Tibial nerve (tissue), 3 donors: ENCODE data around the gene EXOC8.

Source experiments
- CTCF ChIP-seq, 5 experiments: fragments of 200-600 bp in 3 of 5; fragments of 450-650 bp in 2 of 5; sonication (generic) in 3 of 5; IDR thresholded peaks; one replicate each; pipeline ENCODE4 v1.5.1; 2016 to 2019; ENCODE audit warnings: antibody characterized with exemption in 5 of 5, mild to moderate bottlenecking in 3 of 5, moderate library complexity in 2 of 5
- POLR2A ChIP-seq, 2 donors: fragments of 450-650 bp; IDR thresholded peaks; one replicate each; pipeline ENCODE4 v1.6.1; 2017; ENCODE audit warnings: antibody characterized with exemption in 2 of 2, mild to moderate bottlenecking in 2 of 2, moderate library complexity in 2 of 2

GRCh38 chr1:231386466-231386865 is 48.8 kb upstream of the EXOC8 start:
- TF ChIP-seq CTCF (IDR thresholded peaks at IDR 0.05) (no peak), POLR2A (IDR thresholded peaks at IDR 0.05) (no peak)
